NCI-H748 treated with DMSO at 0.1 percent for 48 hours (cell line): ENCODE data around the gene MAPK6.
"Not testable (repeated sequence)": the region's sequence is repeated elsewhere in the genome, so short reads cannot be mapped to it uniquely, and the experiment has no call there.

Experiments used
- DNase-seq: peaks from one replicate; lab custom pipeline; 2025; lab: John Stamatoyannopoulos, UW

The MAPK6 gene

DNA sequence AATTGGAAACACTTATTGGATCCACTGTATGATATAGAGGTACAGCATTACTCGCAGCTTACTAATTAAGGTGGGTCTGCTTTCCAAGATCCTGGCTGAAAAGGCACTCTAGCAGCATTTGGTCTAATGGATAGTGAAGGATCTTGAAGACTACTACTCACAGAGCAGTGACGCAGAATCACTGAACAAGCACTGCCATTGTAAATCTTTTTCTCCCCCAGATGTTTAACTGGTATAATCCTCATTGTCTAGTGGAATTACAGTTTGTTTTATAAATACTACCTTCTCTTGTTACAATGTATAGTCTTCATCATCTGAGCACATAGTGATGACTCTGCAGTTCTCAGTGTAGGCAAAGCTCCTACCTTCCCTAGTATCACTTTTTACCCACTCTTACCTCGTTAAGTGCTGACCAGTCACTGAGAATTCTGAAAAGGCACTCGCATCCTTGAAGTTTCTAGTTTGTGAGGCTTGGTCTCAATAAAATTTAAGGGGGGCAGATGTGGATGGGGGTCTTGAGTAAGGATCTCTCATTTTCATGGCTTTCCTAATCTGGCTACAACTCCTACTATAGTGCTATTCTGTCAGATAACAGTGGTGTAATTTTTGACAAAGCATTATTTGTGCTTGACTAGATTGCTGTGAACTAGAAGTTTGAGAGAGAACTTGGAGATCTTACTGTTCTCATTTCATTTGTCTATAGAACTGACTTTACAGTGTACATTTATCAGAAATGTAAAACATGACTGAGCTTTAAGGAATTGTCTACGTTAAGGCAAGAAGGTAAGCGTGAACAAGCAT lies 23.2 kb downstream of the MAPK6 start:
- no peak for DNase-seq

DNA sequence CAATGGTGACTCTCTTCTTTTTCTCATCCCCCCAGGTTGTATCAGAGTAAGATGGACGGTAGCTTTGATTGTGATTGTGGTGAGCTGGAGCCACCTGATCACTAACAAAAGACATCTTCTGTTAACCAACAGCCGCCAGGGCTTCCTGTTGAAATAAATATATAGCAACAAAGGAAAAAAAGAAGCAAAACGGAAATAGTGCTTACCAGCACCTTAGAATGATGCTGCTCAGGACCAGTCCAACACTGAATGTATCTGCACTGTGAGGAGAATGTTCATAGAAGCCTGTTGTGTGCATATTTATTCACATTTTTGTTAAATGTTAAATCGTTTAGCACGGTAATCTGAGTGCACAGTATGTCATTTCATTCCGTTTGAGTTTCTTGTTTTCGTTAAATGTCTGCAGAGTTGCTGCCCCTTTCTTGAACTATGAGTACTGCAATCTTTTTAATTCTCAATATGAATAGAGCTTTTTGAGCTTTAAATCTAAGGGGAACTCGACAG lies 26.8 kb downstream of the MAPK6 start:
- not testable (repeated sequence) for DNase-seq

DNA sequence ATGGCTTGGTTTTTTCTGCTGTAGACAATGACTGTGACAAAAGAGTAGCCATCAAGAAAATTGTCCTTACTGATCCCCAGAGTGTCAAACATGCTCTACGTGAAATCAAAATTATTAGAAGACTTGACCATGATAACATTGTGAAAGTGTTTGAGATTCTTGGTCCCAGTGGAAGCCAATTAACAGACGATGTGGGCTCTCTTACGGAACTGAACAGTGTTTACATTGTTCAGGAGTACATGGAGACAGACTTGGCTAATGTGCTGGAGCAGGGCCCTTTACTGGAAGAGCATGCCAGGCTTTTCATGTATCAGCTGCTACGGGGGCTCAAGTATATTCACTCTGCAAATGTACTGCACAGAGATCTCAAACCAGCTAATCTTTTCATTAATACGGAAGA lies 27.5 kb downstream of the MAPK6 start:
- DNase-seq = not testable (repeated sequence)

DNA sequence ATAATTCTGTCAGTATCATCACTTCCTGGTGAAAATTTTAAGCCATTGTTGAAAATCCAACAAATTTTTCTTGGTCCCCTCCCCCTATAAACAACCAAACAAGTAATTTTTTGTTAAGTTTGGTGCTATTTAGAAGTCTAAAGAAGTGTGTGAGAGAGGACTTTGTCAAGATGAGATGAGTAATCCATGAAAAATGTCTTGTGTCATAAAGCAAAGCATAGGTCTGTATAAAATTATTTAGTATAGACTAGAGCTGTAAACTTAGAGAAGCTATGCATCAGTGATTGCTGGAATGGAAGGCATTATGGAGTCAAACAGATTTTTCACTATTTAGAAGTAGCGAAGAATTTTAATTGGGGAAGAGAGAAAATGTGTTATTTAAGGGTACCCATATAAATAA lies 31.4 kb downstream of the MAPK6 start:
- DNase-seq = no peak

DNA sequence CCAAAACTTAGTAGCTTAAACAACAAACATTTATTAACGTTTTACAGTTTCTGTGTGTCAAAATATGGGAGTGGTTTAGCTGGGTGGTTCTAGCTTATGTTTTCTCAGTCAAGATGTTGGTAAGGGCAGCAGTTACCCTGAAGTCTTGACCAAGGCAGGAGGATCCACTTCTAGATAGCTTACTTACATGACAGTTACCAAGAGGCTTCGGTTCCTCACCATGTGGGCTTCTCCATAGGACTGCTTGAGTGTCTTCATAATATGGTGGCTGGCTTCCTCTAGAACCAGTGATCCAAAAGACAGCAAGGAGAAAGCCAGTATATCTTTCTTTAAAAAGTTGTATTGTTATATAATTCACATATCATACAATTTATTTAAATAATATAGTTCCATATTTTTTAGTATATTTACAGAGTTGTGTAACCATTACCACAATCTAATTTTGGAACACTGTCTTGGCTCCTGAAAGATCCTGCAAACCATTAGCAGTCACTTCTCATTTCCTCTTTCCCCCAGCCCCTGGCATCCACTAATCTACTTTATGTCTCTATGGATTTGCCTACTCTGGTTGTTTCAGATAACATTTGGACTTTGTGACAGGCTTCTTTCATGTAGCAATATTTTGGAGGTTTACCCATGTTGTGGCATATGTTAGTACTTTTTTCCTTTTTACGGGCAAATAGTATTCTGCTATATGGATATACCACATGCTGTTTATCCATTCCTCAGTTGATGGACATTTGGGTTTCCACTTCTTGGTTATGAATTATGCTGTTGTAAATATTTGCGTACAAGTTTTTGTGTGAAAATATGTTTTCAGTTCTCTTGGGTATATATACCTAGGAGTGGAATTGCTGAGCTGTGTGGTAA lies 33.3 kb downstream of the MAPK6 start:
- DNase-seq = no peak

DNA sequence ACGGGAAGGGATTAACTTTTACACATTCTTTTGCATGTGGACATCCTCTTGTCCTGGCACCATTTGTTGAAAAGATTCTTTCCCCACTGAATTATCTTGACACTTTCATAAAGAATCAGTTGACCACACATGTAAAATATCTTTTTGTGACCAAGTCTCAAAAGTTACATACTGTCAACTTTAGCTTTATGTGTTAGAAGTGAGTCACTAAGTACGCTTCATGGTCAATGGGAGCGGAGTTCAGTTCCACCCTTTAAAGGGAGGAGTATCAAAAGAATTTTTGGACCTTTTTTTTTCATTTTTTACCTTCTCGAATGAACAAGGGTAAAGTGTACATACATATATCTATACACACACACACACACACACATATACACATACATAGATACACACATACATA lies 35.4 kb downstream of the MAPK6 start:
- DNase-seq = no peak

DNA sequence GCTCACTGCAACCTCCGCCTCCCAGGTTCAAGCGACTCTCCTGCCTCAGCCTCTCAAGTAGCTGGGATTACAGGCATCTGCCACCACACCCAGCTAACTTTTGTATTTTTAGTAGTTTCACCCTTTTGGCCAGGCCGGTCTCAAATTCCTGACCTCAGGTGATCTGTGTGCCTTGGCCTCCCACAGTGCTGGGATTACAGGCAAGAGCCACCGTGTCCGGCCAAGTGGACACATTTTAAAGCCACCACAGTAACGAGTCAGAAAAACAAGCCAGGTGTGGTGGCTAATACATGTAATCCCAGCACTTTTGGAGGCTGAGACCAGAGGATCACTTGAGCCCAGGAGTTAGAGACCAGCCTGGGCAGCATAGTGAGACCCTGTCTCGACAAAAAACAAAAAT lies 35.8 kb downstream of the MAPK6 start:
- DNase-seq = not testable (repeated sequence)

DNA sequence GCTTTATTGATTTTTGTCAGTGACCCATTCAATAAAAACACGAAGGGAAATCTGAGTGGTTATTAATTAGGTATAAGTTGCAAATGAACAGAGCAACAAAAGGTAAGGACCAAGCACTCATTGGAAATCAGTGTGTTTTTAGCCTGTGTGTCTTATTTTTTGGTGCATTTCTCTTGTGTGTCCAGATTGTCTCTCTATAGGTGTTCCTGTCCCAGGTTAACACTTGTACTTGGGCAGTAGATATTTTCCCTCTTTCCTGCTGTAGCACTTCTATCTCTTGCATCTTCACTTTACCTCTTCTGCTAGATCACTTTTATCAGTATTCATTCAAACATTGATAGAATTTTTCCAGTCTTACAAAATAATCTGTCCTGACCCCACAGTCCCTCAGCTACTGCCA lies 37.0 kb downstream of the MAPK6 start:
- DNase-seq = no peak

DNA sequence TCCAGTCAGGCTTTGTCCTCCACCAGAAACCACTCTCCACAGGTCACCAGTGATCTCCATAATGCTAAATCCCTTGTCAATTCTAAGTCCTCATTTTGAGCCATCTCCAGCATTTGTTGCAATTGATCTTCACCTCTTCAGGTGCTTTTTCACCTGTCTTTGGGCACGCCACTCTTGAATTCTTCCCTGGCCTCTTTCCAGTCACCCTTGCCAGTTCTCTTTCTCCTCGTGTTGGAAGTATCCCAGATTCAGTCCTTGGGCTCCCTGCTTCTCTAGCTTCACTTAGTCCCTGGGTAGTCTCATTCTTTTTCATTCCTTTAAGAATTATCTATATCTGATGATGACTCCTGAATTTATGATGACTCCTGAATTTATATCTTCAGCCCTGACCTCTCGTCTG lies 37.5 kb downstream of the MAPK6 start:
- no peak for DNase-seq

DNA sequence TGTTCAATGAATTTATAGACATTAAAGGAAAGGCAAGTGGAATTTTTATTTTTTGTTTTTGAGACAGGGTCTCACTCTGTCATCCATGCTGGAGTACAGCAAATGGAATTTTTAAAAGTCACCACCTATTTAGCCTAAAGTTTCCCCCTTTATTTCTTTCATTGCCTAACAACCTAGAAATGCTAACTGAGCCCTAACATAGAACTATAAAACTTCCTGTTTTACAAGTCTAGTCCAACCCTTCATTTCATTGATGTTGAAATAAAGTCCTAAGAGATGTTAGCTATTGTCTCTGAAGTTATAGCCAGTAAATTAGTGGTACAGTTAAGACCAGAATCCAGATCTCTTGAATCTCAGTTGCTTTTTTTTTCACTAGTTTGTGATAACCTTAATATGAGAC lies 39.0 kb downstream of the MAPK6 start:
- DNase-seq = no peak

DNA sequence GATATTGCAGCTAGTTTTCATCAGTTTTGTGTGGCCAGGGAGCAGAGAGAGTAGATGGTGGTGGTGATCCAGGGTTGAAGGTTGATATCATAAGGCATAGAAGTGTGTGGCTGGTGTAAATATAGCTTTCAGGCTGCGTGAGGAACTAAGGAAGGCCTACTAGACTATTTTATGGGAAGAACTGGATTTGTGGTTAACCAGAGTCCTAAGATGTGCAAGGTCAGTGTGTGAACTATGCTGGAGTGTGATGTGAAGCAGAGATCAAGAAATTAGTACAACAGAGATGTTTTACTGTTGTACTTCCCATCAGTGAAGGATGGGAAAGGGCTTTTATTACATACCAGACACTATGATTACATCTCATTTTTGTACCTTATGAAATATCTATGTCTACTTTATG lies 41.5 kb downstream of the MAPK6 start:
- DNase-seq = no peak

DNA sequence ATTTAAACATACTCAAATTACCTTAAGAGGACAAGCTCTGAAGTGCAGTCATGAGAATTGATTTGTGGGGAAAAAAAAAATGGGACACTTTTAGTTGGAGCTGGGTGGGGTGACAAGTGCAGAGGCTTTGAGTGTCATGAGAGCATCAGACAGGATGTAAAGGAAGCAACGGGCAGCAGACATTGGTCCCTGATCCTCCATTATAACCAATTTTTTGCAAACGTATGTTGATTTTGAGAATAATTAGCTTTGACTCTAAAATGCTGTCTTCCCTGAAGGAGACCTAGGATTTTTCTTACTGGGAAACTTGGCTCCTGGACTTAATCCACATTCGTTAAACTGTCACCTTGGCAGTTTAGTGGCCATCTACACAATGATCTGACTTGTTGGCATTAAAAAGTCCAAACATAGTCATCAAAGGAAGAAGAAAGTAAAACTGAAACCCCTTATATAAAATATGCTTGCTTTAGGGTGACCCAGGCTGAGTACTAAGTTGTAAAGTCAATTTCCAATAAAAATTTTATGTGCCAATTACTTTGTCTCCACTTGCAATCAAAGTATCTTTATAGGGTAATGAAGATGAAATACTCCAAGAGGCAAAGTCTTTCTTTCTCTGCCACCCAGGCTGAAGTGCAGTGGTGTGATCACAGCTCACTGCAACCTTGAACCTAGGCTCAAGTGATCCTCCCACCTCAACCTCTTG lies 48.0 kb downstream of the MAPK6 start:
- DNase-seq = no peak

DNA sequence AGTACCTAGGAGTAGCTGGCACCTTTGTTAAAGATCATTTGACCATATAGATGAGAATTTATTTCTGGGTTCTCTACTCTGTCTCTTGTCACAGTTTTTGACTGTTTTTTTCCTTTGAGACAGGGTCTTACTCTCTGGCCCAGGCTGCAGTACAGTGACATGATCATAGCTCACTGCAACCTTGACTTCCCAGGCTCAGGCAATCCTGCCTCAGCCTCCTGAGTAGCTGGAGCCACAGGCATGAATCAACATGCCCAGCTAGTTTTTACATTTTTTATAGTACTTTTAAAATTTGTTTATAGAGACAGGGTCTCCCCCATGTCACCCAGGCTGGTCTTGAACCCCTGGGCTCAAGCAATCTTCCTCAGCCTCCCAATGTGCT lies 48.5 kb downstream of the MAPK6 start:
- no peak for DNase-seq

DNA sequence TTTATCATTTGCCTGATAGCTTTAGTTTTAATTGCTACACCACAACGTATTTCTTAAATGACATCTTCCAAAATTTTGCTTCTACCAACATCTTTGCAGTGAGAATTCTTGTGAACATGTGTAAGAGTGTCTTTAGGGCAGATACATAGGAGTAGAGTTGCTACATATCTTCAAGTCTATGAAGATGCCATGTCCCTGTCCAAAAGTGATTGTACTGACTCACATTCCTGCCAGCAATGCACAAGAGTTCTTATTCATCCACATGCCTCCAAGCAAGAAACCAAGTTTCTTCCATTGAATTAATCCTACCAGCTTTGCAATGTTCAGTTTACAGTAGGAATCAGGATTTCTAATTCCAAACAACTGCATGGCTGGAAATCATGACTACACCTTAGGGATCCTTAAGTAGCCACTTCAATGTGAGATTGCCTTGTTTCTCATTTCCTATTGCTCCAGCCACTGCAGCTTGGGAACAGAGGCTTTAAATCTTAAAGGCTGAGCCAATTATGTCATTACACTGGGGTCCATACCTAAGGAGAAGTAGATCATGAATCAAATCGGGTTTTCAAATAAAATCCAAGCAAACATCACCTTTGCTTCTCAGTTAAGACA lies 49.1 kb downstream of the MAPK6 start:
- no peak for DNase-seq

DNA sequence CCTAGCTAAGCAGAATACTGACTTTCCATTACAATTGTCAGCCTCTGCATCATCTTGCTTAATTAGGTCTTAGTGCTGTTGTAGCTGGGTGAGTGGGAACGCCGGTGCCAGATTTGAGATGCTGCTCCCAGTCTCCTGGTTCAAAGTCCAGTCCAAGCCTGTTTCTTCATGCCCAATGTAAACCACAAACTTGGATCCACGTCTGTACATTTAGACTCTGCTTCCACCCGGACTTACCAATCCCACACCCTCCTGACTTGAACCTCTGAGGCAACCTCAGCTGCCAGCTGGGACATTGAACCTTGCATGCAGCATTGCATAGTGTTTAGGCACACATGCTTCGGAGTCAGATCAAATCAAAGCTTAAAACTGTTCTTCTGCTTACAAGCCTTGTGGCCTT lies 50.5 kb downstream of the MAPK6 start:
- no peak for DNase-seq

DNA sequence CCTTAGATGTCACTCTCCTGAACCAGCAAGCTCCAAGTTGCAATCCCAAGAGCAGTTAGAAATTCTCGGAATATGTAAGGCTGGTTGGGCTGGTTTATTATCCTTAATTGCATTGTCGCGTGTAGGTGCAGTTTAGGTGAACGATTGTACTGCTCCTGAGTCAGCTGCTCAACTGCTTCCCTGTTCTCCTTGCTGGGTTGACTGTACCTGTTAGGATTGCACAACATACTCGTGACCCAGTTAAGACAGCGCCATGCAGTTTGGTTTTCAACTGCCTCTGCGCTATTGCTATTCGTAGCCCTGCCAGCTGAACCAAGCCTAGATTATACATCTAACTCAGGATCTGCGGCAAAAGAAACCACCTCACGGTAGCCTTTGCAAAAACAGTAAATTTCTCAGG lies 52.6 kb downstream of the MAPK6 start:
- no peak for DNase-seq

DNA sequence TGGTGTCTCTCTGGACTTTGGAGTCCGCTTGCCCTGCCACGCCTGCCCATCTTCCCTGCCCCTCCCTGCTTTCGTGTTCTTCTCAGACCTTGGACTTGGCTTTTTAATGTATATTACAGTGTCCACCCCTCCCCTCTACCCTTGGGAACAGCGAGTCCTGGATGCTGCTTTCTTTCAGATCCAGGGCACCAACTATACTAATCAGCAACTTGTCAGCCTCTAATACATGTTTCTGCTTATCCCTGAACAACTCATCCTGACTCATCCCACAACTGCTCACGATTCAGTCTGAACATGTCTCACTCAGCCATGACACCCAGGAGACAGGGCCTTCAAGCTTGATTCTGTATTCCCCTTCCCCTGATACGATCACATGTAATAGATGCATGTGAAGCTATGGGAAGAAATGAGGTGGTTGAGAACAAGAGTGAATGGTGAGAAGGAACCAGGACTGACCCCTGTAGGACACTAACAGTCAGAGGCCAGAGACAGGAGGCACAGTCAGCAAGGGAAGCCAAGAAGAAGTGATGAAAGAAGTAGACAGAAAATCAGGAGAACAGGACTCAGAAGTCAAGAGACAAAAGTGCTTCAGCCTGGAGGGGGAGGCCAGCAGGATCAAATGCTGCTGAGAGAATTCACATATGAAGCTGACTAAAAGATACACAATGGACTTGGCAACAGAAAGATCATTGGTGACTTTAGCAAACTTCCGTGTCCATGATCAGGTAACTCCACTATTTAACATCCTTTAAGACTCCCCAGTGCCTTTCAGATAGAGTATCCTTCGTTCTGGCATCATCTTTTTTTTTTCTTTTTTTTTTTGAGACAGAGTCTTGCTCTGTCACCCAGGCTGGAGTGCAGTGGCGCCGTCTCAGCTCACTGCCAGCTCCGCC lies 58.1 kb downstream of the MAPK6 start:
- no peak for DNase-seq

DNA sequence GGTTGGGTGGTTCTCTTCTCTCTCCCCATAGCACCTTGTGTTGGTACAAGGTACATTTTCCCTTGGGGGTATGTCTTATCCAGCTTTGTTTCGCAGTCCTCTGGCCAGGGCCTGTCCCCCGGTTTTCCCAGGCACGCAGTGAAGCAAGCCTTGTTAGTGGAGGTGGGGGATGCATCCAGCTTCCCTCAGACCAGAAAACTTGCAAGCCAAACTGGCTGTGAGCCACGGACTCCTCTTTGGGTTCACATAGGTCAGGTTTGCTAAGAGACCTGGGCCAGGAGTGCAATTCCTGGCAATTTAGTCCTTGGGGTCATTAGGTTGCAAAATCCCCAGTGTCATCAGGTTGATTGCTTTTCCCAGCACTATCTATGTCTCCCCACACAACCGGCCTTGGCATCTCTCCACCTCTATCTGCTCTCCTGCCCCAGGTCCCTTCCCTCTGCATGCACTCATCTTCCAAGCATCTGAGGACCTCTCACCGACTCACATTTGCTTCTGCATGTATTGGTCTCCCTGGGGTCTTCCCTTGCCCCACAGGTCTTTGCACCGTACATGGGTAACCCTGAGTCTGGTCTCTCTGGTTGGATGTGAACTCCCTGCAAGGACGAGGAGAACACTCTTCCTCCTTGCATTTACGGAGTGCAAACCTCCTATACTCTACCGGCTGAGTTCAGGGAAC lies 59.3 kb downstream of the MAPK6 start:
- DNase-seq = no peak

DNA sequence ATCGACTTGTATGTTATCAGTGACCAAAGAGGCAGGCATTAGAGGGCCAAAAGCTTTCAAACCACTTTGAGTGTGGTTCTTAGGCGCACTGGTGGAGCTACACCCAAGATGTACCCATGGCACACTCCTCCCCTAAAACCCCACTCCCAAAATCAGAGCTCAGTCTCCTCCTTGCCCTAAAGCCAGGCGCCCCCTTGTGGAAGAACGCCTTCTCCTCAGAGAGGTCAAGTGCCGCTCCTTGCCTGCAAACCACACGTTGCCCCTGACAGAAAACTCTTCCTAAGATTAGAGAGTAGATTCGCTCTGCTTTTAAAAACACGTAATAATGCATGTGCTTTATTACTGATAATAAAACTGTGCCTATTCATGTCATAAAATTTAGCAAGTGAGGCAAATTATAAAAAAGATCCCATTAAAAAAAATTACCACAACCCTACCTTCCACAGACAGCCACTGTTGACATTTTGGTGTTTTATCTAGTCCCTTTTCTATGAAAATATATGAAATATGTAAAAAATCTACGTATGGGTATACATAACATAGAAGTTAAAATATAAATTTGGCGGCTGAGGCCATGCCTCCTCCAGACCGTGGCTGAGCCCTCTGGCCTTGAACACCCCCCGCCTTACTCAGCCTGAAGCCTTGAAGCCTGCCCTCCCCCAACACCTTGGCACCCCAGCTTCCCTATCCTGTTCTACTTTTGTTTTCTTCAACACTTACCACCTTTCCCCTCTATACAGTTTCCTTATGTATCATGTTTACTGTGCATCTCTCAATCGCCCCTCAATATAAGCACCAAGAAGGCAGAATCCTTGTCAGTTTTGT lies 60.1 kb downstream of the MAPK6 start:
- DNase-seq = no peak

DNA sequence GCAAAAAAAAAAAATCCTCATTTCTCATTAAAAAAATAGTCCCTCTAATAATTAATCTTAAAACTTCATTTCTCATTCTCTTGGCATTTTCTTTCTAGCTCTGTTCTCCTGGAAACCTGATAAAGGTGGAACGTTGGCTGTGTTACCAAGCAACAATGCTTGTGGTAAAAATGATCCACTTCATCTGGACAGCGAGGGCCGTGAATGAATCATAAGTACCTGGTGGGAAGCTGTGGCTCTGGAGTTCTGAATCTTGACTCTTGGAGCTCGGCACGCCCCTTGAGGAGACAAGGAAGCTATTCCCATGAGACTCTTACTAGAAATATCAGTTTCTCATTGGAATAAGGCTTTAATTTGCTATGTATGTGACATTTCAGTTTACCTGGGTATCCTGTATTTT lies 61.0 kb downstream of the MAPK6 start:
- DNase-seq = no peak
